Loucy (cell line): ENCODE measurements around the gene UNC5B.

ENCODE experiments used
- EZH2phosphoT487 ChIP-seq: fragments of 200-600 bp; IDR thresholded peaks from 2 replicates; pipeline ENCODE4 v1.6.1; 2018; ENCODE audit warnings: antibody characterized with exemption, mild to moderate bottlenecking, moderate library complexity, borderline replicate concordance
- TF ChIP-seq, protein P1 (sequence below): fragments of 200-600 bp; sonication (generic); conservative IDR thresholded peaks from 2 replicates; pipeline ENCODE4 v1.5.1; 2014; ENCODE audit warnings: mild to moderate bottlenecking, antibody characterized with exemption, low read length

DNA sequence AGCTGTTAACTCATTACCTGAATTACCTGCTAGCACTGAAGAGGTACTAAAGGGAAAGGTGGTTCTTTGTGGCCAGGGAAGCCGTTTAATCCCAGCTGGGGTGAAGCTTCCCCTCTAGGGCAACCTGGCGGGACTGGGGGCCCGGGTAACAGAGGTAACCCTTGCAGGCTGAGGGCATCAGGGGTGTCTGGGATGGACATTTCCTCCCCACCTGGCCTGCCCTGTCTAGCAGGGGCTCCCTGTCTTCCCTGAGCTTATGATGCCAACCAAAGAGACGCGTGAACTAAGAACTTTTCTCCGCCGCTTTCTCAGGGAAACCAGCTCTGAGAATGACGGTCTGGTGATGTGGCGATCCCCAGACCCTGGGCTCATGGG, 52.8 kb downstream of the UNC5B start:
- TF ChIP-seq, protein P1, sequence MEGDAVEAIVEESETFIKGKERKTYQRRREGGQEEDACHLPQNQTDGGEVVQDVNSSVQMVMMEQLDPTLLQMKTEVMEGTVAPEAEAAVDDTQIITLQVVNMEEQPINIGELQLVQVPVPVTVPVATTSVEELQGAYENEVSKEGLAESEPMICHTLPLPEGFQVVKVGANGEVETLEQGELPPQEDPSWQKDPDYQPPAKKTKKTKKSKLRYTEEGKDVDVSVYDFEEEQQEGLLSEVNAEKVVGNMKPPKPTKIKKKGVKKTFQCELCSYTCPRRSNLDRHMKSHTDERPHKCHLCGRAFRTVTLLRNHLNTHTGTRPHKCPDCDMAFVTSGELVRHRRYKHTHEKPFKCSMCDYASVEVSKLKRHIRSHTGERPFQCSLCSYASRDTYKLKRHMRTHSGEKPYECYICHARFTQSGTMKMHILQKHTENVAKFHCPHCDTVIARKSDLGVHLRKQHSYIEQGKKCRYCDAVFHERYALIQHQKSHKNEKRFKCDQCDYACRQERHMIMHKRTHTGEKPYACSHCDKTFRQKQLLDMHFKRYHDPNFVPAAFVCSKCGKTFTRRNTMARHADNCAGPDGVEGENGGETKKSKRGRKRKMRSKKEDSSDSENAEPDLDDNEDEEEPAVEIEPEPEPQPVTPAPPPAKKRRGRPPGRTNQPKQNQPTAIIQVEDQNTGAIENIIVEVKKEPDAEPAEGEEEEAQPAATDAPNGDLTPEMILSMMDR, result no peak
- TF ChIP-seq EZH2phosphoT487, result no peak
